DND-41 (cell line): ENCODE results near the gene PDE4D.

Source experiments
- CTCF ChIP-seq: IDR thresholded peaks from 2 replicates; pipeline ENCODE4 v1.5.1; 2012; ENCODE audit warnings: borderline replicate concordance, low read length, moderate library complexity, mild to moderate bottlenecking; ENCODE audit not compliant: poor library complexity, severe bottlenecking; ENCODE audit errors: extremely low read depth
- EZH2 ChIP-seq: IDR thresholded peaks from 3 replicates; pipeline ENCODE4 v1.6.1; 2012; ENCODE audit warnings: borderline replicate concordance, low read depth, mild to moderate bottlenecking, moderate library complexity, low read length, inconsistent platforms; ENCODE audit not compliant: severe bottlenecking

- TF ChIP-seq CTCF = no peak
- TF ChIP-seq EZH2 = no peak
Observed at GRCh38 chr5:59390989-59391388, 502.5 kb downstream of the PDE4D start.
